Activated B cell treated with CpG ODN at 0.5 μM for 24 hours (primary cell): ENCODE results near the gene DEFB126. TPM values are rescaled to one million over a fixed set of nuclear protein-coding genes. Genes with fewer than 3 reads are reported as not detected.

Source experiments
- ATAC-seq: fragments of 200-7000 bp; cut with Tn5 transposase; one replicate; pipeline ENCODE4 v1.10.0; 2021; ENCODE audit warnings: low read depth, mild to moderate bottlenecking, moderate library complexity
- CTCF ChIA-PET: fragments of 350-600 bp; sonication (Branson Sonifier 250); formaldehyde crosslinking; loops from one replicate; lab custom pipeline; 2021; ENCODE audit warnings: antibody characterized with exemption; lab: Charles Lee
- POLR2A ChIA-PET: fragments of 350-600 bp; sonication (Branson Sonifier 250); formaldehyde crosslinking; loops from one replicate; lab custom pipeline; 2021; ENCODE audit warnings: antibody characterized with exemption; lab: Charles Lee
- DNase-seq: peaks from one replicate; pipeline ENCODE4 v3.0.0; 2022
- H3K27ac Mint-ChIP-seq: one replicate; pipeline ENCODE4 v1.8.0; 2020; ENCODE audit warnings: mixed read lengths
- H3K27me3 Mint-ChIP-seq: one replicate; pipeline ENCODE4 v1.8.0; 2021; ENCODE audit warnings: mixed read lengths
- H3K36me3 Mint-ChIP-seq: one replicate; pipeline ENCODE4 v1.8.0; 2021; ENCODE audit warnings: low read depth, mixed read lengths
- H3K4me1 Mint-ChIP-seq: one replicate; pipeline ENCODE4 v1.8.0; 2021; ENCODE audit warnings: mixed read lengths
- H3K4me3 Mint-ChIP-seq: one replicate; pipeline ENCODE4 v1.8.0; 2020; ENCODE audit warnings: mild to moderate bottlenecking, mixed read lengths
- H3K9me3 Mint-ChIP-seq: one replicate; pipeline ENCODE4 v1.8.0; 2020; ENCODE audit warnings: mixed read lengths
- intact Hi-C: fragments of 100-400 bp; cut with micrococcal nuclease; formaldehyde crosslinking; loops from one replicate; pipeline ENCODE4 v1.15.1; 2024
- total RNA-seq: library from RNA; stranded (reverse); gene quantifications from 2 replicates; pipeline ENCODE4 v1.2.3, GENCODE V29; 2022
- TF ChIP-seq, protein P1 (sequence below): fragments of 200-600 bp; IDR thresholded peaks from one replicate; pipeline ENCODE4 v1.8.0; 2022; ENCODE audit warnings: antibody characterized with exemption, mild to moderate bottlenecking

DEFB126 gene
- total RNA-seq, 1 donor from 2014 or later = not detected

DNA sequence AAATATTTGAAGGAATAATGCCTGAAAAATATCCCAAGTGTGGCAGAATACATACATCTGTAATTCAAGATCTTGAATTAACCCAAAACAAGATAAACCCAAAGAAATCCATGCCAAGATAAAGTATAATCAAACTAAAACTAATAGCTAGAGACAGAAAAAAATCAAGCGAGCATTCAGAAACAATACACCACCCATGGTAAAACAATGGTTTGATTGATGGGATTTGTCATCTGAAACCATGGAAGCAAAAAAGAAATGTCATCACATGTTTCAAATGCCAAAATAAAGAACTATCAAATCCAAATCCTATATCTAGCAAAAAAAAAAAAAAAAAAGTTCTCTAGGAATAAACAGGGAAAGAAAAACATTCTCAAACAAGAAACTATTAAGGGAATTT lies 9.7 kb downstream of the DEFB126 start:
- no peaks in the 10 kb centered on the region for H3K36me3 Mint-ChIP-seq
- TF ChIP-seq, protein P1, sequence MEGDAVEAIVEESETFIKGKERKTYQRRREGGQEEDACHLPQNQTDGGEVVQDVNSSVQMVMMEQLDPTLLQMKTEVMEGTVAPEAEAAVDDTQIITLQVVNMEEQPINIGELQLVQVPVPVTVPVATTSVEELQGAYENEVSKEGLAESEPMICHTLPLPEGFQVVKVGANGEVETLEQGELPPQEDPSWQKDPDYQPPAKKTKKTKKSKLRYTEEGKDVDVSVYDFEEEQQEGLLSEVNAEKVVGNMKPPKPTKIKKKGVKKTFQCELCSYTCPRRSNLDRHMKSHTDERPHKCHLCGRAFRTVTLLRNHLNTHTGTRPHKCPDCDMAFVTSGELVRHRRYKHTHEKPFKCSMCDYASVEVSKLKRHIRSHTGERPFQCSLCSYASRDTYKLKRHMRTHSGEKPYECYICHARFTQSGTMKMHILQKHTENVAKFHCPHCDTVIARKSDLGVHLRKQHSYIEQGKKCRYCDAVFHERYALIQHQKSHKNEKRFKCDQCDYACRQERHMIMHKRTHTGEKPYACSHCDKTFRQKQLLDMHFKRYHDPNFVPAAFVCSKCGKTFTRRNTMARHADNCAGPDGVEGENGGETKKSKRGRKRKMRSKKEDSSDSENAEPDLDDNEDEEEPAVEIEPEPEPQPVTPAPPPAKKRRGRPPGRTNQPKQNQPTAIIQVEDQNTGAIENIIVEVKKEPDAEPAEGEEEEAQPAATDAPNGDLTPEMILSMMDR = no peak
- H3K9me3 Mint-ChIP-seq = no peaks in the 10 kb centered on the region

GRCh38 chr20:157154-157553 lies 14.8 kb downstream of the DEFB126 start, which contains the start of gene DEFB127:
TSS of gene DEFB127 (plus strand) at chr20:157454. CDS start at chr20:157545, 91 bp downstream.
- intact Hi-C loops = no loop called here
- TF ChIP-seq, protein P1 = no peak
- no peak for DNase-seq
- POLR2A ChIA-PET = no interaction called here
- H3K27ac Mint-ChIP-seq = no peak within 1 kb of the TSS
- H3K36me3 Mint-ChIP-seq = no peaks in the 10 kb centered on the region
- H3K9me3 Mint-ChIP-seq = no peaks in the 10 kb centered on the region
- no peak within 1 kb of the TSS for H3K4me3 Mint-ChIP-seq
- peaks cover 31% of the 10 kb centered on the region for H3K27me3 Mint-ChIP-seq
- no peak for ATAC-seq
- CTCF ChIA-PET = no interaction called here
- no peaks in the 10 kb centered on the region for H3K4me1 Mint-ChIP-seq

More for the DNA sequence above, 9.7 kb downstream of the DEFB126 start:
- ATAC-seq = no peak
- ChIA-PET CTCF (no interaction called here), POLR2A (no interaction called here)
- Mint-ChIP-seq H3K4me1 (no peaks in the 10 kb centered on the region), H3K27me3 (peaks cover 25% of the 10 kb centered on the region), H3K4me3 (no peak overlapping the region), H3K27ac (no peak overlapping the region)
- intact Hi-C loops = no loop called here
- no peak for DNase-seq

DNA sequence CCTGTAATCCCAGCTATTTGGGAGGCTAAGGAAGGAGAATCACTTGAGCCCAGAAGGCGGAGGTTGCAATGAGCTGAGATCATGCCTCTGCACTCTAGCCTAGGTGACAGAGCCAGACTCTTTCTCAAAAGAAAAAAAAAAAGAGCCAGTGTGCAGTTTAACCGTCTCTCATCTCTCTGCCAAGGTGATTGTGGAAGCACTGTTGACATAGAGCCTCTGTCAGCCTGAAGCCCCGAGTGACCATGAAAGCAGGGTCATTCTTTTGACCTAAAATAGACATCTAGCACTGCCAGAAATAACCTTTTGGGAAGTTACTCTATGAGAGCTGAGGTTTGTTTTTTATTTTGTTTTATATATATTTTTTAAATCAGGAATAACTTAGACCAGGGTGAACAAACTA lies 22.2 kb downstream of the DEFB126 start:
- ATAC-seq (no peak), DNase-seq (no peak)
- TF ChIP-seq, protein P1 = no peak
- Mint-ChIP-seq H3K27ac (no peak overlapping the region), H3K9me3 (no peaks in the 10 kb centered on the region), H3K36me3 (no peaks in the 10 kb centered on the region), H3K4me1 (no peaks in the 10 kb centered on the region), H3K27me3 (peaks cover 12% of the 10 kb centered on the region), H3K4me3 (no peak overlapping the region)
- CTCF ChIA-PET = no interaction called here
- intact Hi-C loops = no loop called here
- POLR2A ChIA-PET = no interaction called here

GRCh38 chr20:168876-169275 lies 26.5 kb downstream of the DEFB126 start:
- ATAC-seq (no peak), DNase-seq (no peak)
- ChIA-PET CTCF (no interaction called here), POLR2A (no interaction called here)
- Mint-ChIP-seq H3K9me3 (no peaks in the 10 kb centered on the region), H3K27ac (no peak overlapping the region), H3K4me3 (no peak overlapping the region), H3K4me1 (no peaks in the 10 kb centered on the region), H3K27me3 (peaks cover 4% of the 10 kb centered on the region), H3K36me3 (no peaks in the 10 kb centered on the region)
- intact Hi-C loops = no loop called here
- TF ChIP-seq, protein P1 = no peak

GRCh38 chr20:184288-184687 lies 41.9 kb downstream of the DEFB126 start:
- Mint-ChIP-seq H3K27me3 (peaks cover 46% of the 10 kb centered on the region), H3K36me3 (no peaks in the 10 kb centered on the region), H3K27ac (no peak overlapping the region), H3K9me3 (peaks cover 17% of the 10 kb centered on the region), H3K4me3 (no peak overlapping the region), H3K4me1 (no peaks in the 10 kb centered on the region)
- TF ChIP-seq, protein P1 = no peak
- ChIA-PET CTCF (no interaction called here), POLR2A (no interaction called here)
- intact Hi-C loops = no loop called here
- DNase-seq (no peak), ATAC-seq (no peak)
